K562 (cell line): ENCODE results near the gene ATP6V1G1. TPM values are rescaled to one million over a fixed set of nuclear protein-coding genes. Genes with fewer than 3 reads are reported as not detected.

ENCODE experiments used
- ATAC-seq: fragments of 200-7000 bp; cut with Tn5 transposase; 3 replicates; pipeline ENCODE4 v1.9.1; 2020; ENCODE audit warnings: moderate library complexity
- BruUV-seq: library from RNA; stranded (reverse); fragments of 400-500 nt; replicated peaks from 2 replicates; lab custom pipeline; 2021; lab: Mats Ljungman, UMichigan
- CTCF ChIA-PET: fragments of 300-600 bp; formaldehyde crosslinking; extraction: SDS; loops from one replicate; lab custom pipeline; 2021; ENCODE audit warnings: low intra/inter-chr PET ratio; lab: Yijun Ruan, JAX
- POLR2A ChIA-PET: fragments of 300-600, 350-650 bp; sonication (Branson Sonifier 250); formaldehyde crosslinking; extraction: SDS; loops from one replicate; lab custom pipeline; 2021; ENCODE audit warnings: antibody characterized with exemption, inconsistent platforms; lab: Yijun Ruan, JAX
- DNase-seq, 4 experiments: peaks; one replicate each; pipeline versions ENCODE4 v3.0.0 to v3.0.0-alpha.2; 2011 to 2018; ENCODE audit warnings: low spot score in 3 of 4, mixed read lengths in 3 of 4; ENCODE audit errors: extremely low read depth in 1 of 4
- FAIRE-seq: peaks from 2 replicates; lab custom pipeline; 2011; peaks lifted over from hg19 to GRCh38; lab: Jason Lieb, UNC
- H2AFZ ChIP-seq: 2 replicates; pipeline ENCODE4 v1.6.0; 2011; ENCODE audit warnings: low read depth, low read length, control low read depth, inconsistent platforms
- H3K27ac ChIP-seq: fragments of 200-600 bp; 3 replicates; pipeline ENCODE4 v1.8.0; 2011; ENCODE audit warnings: low read depth, mild to moderate bottlenecking, control low read depth, inconsistent platforms, low read length, moderate library complexity, mixed read lengths; ENCODE audit errors: extremely low read depth
- H3K27me3 ChIP-seq, 2 experiments: fragments of 300-600 bp in 1 of 2; 2 replicates in 1 of 2; 3 replicates in 1 of 2; pipeline versions ENCODE4 v1.6.0 to v1.8.0; 2011; ENCODE audit warnings: inconsistent platforms in 2 of 2, low read length in 2 of 2, mild to moderate bottlenecking in 1 of 2, mixed read lengths in 1 of 2, moderate library complexity in 1 of 2; ENCODE audit not compliant: control insufficient read depth in 2 of 2, insufficient read depth in 2 of 2
- H3K36me3 ChIP-seq: fragments of 300-600 bp; 3 replicates; pipeline ENCODE4 v1.8.0; 2011; ENCODE audit warnings: mild to moderate bottlenecking, low read length, inconsistent platforms; ENCODE audit not compliant: control insufficient read depth, insufficient read depth
- H3K4me1 ChIP-seq, 2 experiments: fragments of 200-600 bp in 1 of 2; replicated peaks in 1 of 2; 2 replicates in 1 of 2; 3 replicates in 1 of 2; pipeline versions ENCODE4 v1.5.1 to v1.8.0; 2011; ENCODE audit warnings: inconsistent platforms in 2 of 2, low read length in 2 of 2, mild to moderate bottlenecking in 1 of 2, mixed read lengths in 1 of 2, moderate library complexity in 1 of 2; ENCODE audit not compliant: control insufficient read depth in 2 of 2, insufficient read depth in 2 of 2
- H3K4me2 ChIP-seq: 2 replicates; pipeline ENCODE4 v1.6.1; 2011; ENCODE audit warnings: low read length, control low read depth, inconsistent platforms, mixed read lengths; ENCODE audit not compliant: insufficient read depth
- H3K4me3 ChIP-seq: fragments of 200-600 bp; sonication (generic), shearing (Covaris generic); 2 replicates; pipeline ENCODE4 v1.5.1; 2016; ENCODE audit warnings: control low read depth, inconsistent platforms
- H3K79me2 ChIP-seq: fragments of 200-600 bp; 3 replicates; pipeline ENCODE4 v1.8.0; 2011; ENCODE audit warnings: low read length, inconsistent platforms; ENCODE audit not compliant: control insufficient read depth, insufficient read depth
- H3K9ac ChIP-seq, 2 experiments: 2 replicates each; pipeline versions ENCODE4 v1.6.0 to v1.6.1; 2011; ENCODE audit warnings: low read depth in 2 of 2, low read length in 2 of 2, control low read depth in 1 of 2, inconsistent platforms in 1 of 2, mild to moderate bottlenecking in 1 of 2, mixed read lengths in 1 of 2; ENCODE audit not compliant: insufficient read depth in 1 of 2
- H3K9me1 ChIP-seq: one replicate; pipeline ENCODE4 v1.6.0; 2011; ENCODE audit warnings: inconsistent platforms, mild to moderate bottlenecking, low read length, moderate library complexity; ENCODE audit not compliant: control insufficient read depth, insufficient read depth
- H3K9me3 ChIP-seq: replicated peaks from 2 replicates; pipeline ENCODE4 v1.5.1; 2011; ENCODE audit warnings: low read depth, low read length, inconsistent platforms; ENCODE audit not compliant: control insufficient read depth, insufficient read depth
- H4K20me1 ChIP-seq: replicated peaks from 2 replicates; pipeline ENCODE4 v1.6.1; 2011; ENCODE audit warnings: low read length, inconsistent platforms, mixed read lengths; ENCODE audit not compliant: control insufficient read depth, insufficient read depth
- HCFC1 ChIP-seq: IDR thresholded peaks from 2 replicates; pipeline ENCODE4 v1.6.1; 2012; ENCODE audit warnings: low read depth, low read length, improper control_type of control experiment
- NFE2L1 ChIP-seq: fragments of 450-650 bp; IDR thresholded peaks from 2 replicates; pipeline ENCODE4 v1.6.1; 2016; ENCODE audit warnings: missing genetic modification characterization, low read depth, mild to moderate bottlenecking, missing compliant biosample characterization, moderate library complexity, borderline replicate concordance
- TAF1 ChIP-seq: IDR thresholded peaks from 2 replicates; pipeline ENCODE4 v1.6.1; 2011; ENCODE audit warnings: mild to moderate bottlenecking, low read length, moderate library complexity; ENCODE audit not compliant: insufficient read depth, control insufficient read depth, severe bottlenecking; ENCODE audit errors: extremely low read depth
- ZNF316 ChIP-seq: fragments of 450-650 bp; IDR thresholded peaks from 2 replicates; pipeline ENCODE4 v1.6.1; 2016
- WGBS: fragments of 100-300 bp; shearing (Covaris generic); methylation state at CpG from one replicate; pipeline ENCODE4 v1.1.6; 2016; ENCODE audit warnings: low coverage, mixed read lengths; ENCODE audit not compliant: insufficient coverage; ENCODE audit errors: missing lambda C conversion rate; 5-methylcytosine and 5-hydroxymethylcytosine counted together
- in situ Hi-C: fragments of 300-500 bp; cut with MboI; formaldehyde crosslinking; loops from 4 replicates; pipeline ENCODE4 v1.15.0; 2018; ENCODE audit warnings: inconsistent platforms, mixed read lengths
- intact Hi-C: fragments of 100-400 bp; cut with micrococcal nuclease; formaldehyde crosslinking; loops from 2 replicates; pipeline ENCODE4 v1.14.2; 2022
- polyA plus RNA-seq, 8 experiments: library from polyadenylated mRNA; depleted of rRNA in 4 of 8; stranded (reverse) in 5 of 8; unstranded in 3 of 8; fragments of >200 nt; fragmentation: Nextera tagmentation in 2 of 8; fragmentation: Illumina TruSeq in 1 of 8; extraction: Ambion mirVana in 2 of 8; extraction: Trizol in 1 of 8; gene quantifications; 2 replicates each; pipeline versions ENCODE4 v1.2.1 to v1.2.3, GENCODE V29; 2011 to 2014; ENCODE audit warnings: inconsistent platforms in 1 of 8, missing spikeins in 1 of 8
- total RNA-seq, 7 experiments: library from RNA; depleted of rRNA in 6 of 7; stranded (reverse); fragments of >200 nt in 6 of 7; fragmentation: Illumina TruSeq in 2 of 7; extraction: Trizol in 2 of 7; gene quantifications; 2 replicates each; pipeline versions ENCODE4 v1.2.1 to v1.2.3, GENCODE V29; 2011 to 2021; ENCODE audit warnings: low replicate concordance in 1 of 7
- TF ChIP-seq, protein P1 (sequence below): fragments of 250-450 bp; sonication (Bioruptor Pico); IDR thresholded peaks from 2 replicates; pipeline ENCODE4 v1.5.0; 2021

ATP6V1G1 gene
- total and polyA plus RNA-seq, 9 of the 15 experiments (the other 6 are each of a cell fraction or from before 2014, with no cell fraction given): 88.4 to 492 (median 193) TPM

DNA sequence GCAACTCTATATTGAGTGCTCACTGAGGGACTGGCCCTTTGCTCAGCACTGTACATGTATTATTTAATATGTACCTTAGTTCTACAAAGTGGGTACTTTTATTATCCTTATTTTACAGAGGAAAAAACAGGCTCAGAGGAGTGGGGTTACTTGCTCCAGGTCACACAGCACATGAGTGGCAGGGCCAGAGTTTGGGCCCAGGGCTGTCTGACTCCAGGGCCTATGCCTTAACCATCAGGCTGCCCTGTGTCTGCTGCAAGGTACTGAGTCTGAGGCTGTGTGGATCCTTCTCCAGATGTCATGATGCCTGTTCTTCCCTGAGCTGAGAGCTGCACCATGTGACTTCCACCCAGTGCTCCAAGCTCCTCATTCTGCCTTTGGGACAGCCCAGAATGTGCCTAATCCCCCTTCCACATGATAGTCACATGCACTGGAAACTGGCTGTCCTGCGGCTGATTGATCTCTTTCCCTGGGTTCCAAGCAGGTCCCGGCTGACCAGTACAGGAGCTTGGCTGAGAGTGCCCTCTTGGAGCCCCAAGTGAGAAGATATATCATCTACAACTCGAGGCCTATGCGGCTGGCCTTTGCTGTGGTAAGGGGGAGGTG lies 38.9 kb downstream of the ATP6V1G1 start:
- no peak overlapping the region for H3K4me3 ChIP-seq
- in situ Hi-C loops: no loop called here
- H3K4me2 ChIP-seq: no peak overlapping the region
- BruUV-seq: no TSS peak
- no peak overlapping the region for H2AFZ ChIP-seq
- TF ChIP-seq NFE2L1 (no peak), HCFC1 (no peak), TAF1 (no peak), ZNF316 (no peak)
- TF ChIP-seq, protein P1, sequence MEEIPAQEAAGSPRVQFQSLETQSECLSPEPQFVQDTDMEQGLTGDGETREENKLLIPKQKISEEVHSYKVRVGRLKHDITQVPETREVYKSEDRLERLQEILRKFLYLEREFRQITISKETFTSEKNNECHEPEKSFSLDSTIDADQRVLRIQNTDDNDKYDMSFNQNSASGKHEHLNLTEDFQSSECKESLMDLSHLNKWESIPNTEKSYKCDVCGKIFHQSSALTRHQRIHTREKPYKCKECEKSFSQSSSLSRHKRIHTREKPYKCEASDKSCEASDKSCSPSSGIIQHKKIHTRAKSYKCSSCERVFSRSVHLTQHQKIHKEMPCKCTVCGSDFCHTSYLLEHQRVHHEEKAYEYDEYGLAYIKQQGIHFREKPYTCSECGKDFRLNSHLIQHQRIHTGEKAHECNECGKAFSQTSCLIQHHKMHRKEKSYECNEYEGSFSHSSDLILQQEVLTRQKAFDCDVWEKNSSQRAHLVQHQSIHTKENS (CRISPR knock-in tag): no peak
- no peaks in the 10 kb centered on the region for H3K4me1 ChIP-seq
- no peak for ATAC-seq
- H3K27ac ChIP-seq: no peak overlapping the region
- no peaks in the 10 kb centered on the region for H3K9me1 ChIP-seq
- no peaks in the 10 kb centered on the region for H4K20me1 ChIP-seq
- H3K36me3 ChIP-seq: peaks cover 56% of the 10 kb centered on the region; the same call in 2 of the 3 replicates
- intact Hi-C loops: no loop called here
- no peak for FAIRE-seq
- H3K9ac ChIP-seq: 0 out of 4 replicates have a peak overlapping the region, but pooled peaks of 1 of the 2 experiments have one; percentile 23
- H3K79me2 ChIP-seq: no peaks in the 10 kb centered on the region
- no peaks in the 10 kb centered on the region for H3K27me3 ChIP-seq
- CTCF ChIA-PET: no interaction called here
- POLR2A ChIA-PET: interaction anchor here (0.6 to 0.7 kb wide), 4 partner anchors 12 to 131 kb away, joined by 3 read pairs; no protein-coding TSS in a partner anchor
- DNase-seq: no peak
- WGBS: 93% methylated on average over 4 of the region's 4 CpGs
- no peaks in the 10 kb centered on the region for H3K9me3 ChIP-seq
